Activated naive CD8-positive, alpha-beta T cell treated with anti-CD3 and anti-CD28 coated beads, Interleukin-2, amount 10 ng/mL, durations not matched to agents 7 days and 5 days (primary cell): ENCODE results near the gene CDC6. TPM values are rescaled to one million over a fixed set of nuclear protein-coding genes. Genes with fewer than 3 reads are reported as not detected.

Experiments
- ATAC-seq: fragments of 150-1000 bp; cut with Tn5 transposase; one replicate; pipeline ENCODE4 v1.10.0; 2021; ENCODE audit warnings: low read depth, moderate library complexity
- POLR2A ChIA-PET: fragments of 350-600 bp; sonication (Branson Sonifier 250); formaldehyde crosslinking; loops from one replicate; lab custom pipeline; 2021; ENCODE audit warnings: antibody characterized with exemption; lab: Charles Lee
- DNase-seq: peaks from one replicate; pipeline ENCODE4 v3.0.0; 2021
- H3K27ac Mint-ChIP-seq: one replicate; pipeline ENCODE4 v1.8.0; 2022; ENCODE audit warnings: mild to moderate bottlenecking, mixed read lengths
- H3K27me3 Mint-ChIP-seq: one replicate; pipeline ENCODE4 v1.8.0; 2022; ENCODE audit warnings: mild to moderate bottlenecking, moderate library complexity, mixed read lengths
- H3K36me3 Mint-ChIP-seq: one replicate; pipeline ENCODE4 v1.8.0; 2021; ENCODE audit warnings: mild to moderate bottlenecking, mixed read lengths
- H3K4me1 Mint-ChIP-seq: one replicate; pipeline ENCODE4 v1.8.0; 2021; ENCODE audit warnings: mixed read lengths
- H3K4me3 Mint-ChIP-seq: one replicate; pipeline ENCODE4 v1.8.0; 2022; ENCODE audit warnings: mild to moderate bottlenecking, moderate library complexity, mixed read lengths
- H3K9me3 Mint-ChIP-seq: one replicate; pipeline ENCODE4 v1.8.0; 2021; ENCODE audit warnings: mixed read lengths
- total RNA-seq, 2 experiments: library from RNA; stranded (reverse); gene quantifications; one replicate each; pipeline ENCODE4 v1.2.3, GENCODE V29; 2021

CDC6 gene
- total RNA-seq, 2 experiments from 2014 or later: 67.9 to 75.2 TPM

- no peak overlapping the region for H3K4me3 Mint-ChIP-seq
- no peak for ATAC-seq
- no peak for DNase-seq
- POLR2A ChIA-PET: no interaction called here
- peaks cover 17% of the 10 kb centered on the region for H3K36me3 Mint-ChIP-seq
- no peaks in the 10 kb centered on the region for H3K9me3 Mint-ChIP-seq
- peak overlapping the region; percentile 70 for H3K27ac Mint-ChIP-seq
- no peaks in the 10 kb centered on the region for H3K27me3 Mint-ChIP-seq
- peaks cover 43% of the 10 kb centered on the region for H3K4me1 Mint-ChIP-seq
Measured at GRCh38 chr17:40349895-40350688, 62.4 kb downstream of the CDC6 start.

GRCh38 chr17:40350689-40351358 is 63.1 kb downstream of the CDC6 start:
- Mint-ChIP-seq H3K9me3 (no peaks in the 10 kb centered on the region), H3K27ac (no peak overlapping the region), H3K4me3 (no peak overlapping the region), H3K36me3 (peaks cover 19% of the 10 kb centered on the region), H3K27me3 (no peaks in the 10 kb centered on the region), H3K4me1 (peaks cover 39% of the 10 kb centered on the region)
- DNase-seq: no peak
- ATAC-seq: no peak
- POLR2A ChIA-PET: interaction anchor here (1.0 to 2.2 kb wide), 2 partner anchors 28 to 190 kb away, joined by 3 to 17 read pairs; no protein-coding TSS in a partner anchor

DNA sequence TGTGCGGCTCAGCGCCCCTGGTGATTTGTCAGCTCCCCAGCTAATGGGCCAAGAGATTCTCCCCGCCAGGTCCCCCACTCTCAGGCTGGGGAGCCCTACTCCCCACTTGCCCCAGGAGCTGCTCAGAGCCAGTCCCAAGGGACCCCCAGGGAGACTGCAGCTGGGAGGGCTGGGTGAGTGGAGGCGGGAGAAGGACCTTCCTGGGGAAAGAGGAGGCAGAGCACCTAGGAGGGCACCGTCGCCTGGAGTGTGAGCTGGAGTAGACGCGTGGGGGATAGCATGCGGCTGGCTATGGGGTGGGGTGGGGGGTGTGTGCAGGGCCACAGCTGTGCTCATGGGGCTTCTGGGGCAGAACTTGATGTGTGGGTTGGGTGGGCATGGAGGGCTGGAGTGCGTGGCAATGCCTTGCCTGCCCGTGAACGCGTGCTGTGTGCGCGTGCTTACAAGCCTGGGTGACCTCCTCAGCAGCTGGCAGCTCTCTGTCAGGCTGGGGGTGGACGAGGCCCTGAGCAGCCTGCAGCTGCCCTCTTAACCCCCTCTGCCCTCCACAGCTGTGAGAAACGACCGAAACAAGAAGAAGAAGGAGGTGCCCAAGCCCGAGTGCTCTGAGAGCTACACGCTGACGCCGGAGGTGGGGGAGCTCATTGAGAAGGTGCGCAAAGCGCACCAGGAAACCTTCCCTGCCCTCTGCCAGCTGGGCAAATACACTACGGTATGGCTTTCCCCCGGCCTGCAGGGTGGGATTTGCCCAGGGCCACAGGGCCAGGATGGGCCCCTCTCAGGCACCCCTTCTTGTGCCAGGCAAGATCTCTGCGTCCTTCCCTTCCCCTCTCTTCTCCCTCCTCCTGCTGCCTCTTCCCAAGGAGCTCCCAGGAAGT is 63.9 kb downstream of the CDC6 start:
- H3K36me3 Mint-ChIP-seq: peaks cover 19% of the 10 kb centered on the region
- DNase-seq (no peak), ATAC-seq (no peak)
- peak overlapping the region; percentile 82 for H3K27ac Mint-ChIP-seq
- POLR2A ChIA-PET: interaction anchor here (1.0 to 2.2 kb wide), 5 partner anchors 28 to 189 kb away, joined by 3 to 17 read pairs (median 3); partner anchors contain the start of gene RARA
- H3K27me3 Mint-ChIP-seq: no peaks in the 10 kb centered on the region
- peaks cover 35% of the 10 kb centered on the region for H3K4me1 Mint-ChIP-seq
- H3K4me3 Mint-ChIP-seq: no peak overlapping the region
- H3K9me3 Mint-ChIP-seq: no peaks in the 10 kb centered on the region

DNA sequence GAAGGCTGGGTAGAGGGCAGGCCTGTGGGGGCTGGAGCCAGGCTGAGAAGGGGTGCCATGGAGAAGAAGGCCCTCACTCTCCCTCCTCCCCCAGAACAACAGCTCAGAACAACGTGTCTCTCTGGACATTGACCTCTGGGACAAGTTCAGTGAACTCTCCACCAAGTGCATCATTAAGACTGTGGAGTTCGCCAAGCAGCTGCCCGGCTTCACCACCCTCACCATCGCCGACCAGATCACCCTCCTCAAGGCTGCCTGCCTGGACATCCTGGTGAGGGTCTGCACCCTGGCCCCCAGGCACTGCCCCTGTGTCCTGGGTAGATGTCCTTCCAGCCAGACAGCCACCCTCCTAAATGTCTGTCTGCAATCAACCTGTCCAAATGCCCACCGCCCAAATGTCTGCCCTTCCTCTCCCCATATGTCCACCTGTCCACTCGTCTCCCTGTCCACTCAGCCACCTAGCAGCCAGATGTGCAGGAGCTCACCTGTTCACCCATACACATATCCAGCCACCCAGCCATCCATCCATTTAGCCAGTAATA is 64.6 kb downstream of the CDC6 start:
- DNase-seq: no peak
- POLR2A ChIA-PET: interaction anchor here (1.0 to 2.2 kb wide), 6 partner anchors 29 to 188 kb away, joined by 3 to 17 read pairs (median 4); partner anchors contain the start of gene RARA
- Mint-ChIP-seq H3K27me3 (no peaks in the 10 kb centered on the region), H3K4me3 (peak overlapping the region; percentile 15), H3K4me1 (peaks cover 29% of the 10 kb centered on the region), H3K27ac (peak overlapping the region; percentile 82), H3K36me3 (peaks cover 19% of the 10 kb centered on the region), H3K9me3 (no peaks in the 10 kb centered on the region)
- no peak for ATAC-seq

GRCh38 chr17:40352779-40353394 is 65.2 kb downstream of the CDC6 start:
- Mint-ChIP-seq H3K27me3 (no peaks in the 10 kb centered on the region), H3K9me3 (no peaks in the 10 kb centered on the region), H3K36me3 (peaks cover 19% of the 10 kb centered on the region), H3K27ac (peak overlapping the region; percentile 82), H3K4me1 (peaks cover 24% of the 10 kb centered on the region), H3K4me3 (peak overlapping the region; percentile 15)
- POLR2A ChIA-PET: interaction anchor here (0.7 to 2.2 kb wide), 5 partner anchors 30 to 63 kb away, joined by 3 to 17 read pairs (median 4); partner anchors contain the start of gene RARA
- DNase-seq (no peak), ATAC-seq (peak; percentile 54)

Other genes with a start within 250 kb of the CDC6 start
- gene MED24, start 233.5 kb upstream of the CDC6 start, total RNA-seq: 10 to 100 TPM; 87.0 to 89.9 TPM
- 10 to 100 TPM; 19.9 to 20.3 TPM for gene THRA, start 224.9 kb upstream of the CDC6 start, total RNA-seq
- 1 to 10 TPM; 5.0 to 5.8 TPM for gene NR1D1, start 187.3 kb upstream of the CDC6 start, total RNA-seq
- 100 to 1,000 TPM; 107 to 110 TPM for gene MSL1, start 165.9 kb upstream of the CDC6 start, total RNA-seq
- 100 to 1,000 TPM; 100 to 101 TPM for gene CASC3, start 147.3 kb upstream of the CDC6 start, total RNA-seq
- 1 to 10 TPM; 4.9 to 5.4 TPM for gene RAPGEFL1, start 110.4 kb upstream of the CDC6 start, total RNA-seq
- gene WIPF2, start 68.6 kb upstream of the CDC6 start, total RNA-seq: 10 to 100 TPM; 27.7 to 28.5 TPM
- gene RARA, start 21.3 kb downstream of the CDC6 start, total RNA-seq: 10 to 100 TPM; 51.7 to 53.6 TPM
- gene GJD3, start 76.9 kb downstream of the CDC6 start, total RNA-seq: under 1 TPM in 1 of 2 experiments, not detected in 1; 0.48 TPM
- 100 to 1,000 TPM; 313 to 314 TPM for gene TOP2A, start 130.0 kb downstream of the CDC6 start, total RNA-seq
- gene IGFBP4, start 155.6 kb downstream of the CDC6 start, total RNA-seq: 10 to 100 TPM; 12.2 to 13.2 TPM
- gene TNS4, start 213.7 kb downstream of the CDC6 start, total RNA-seq: 1 to 10 TPM; 9.0 to 9.7 TPM